ENCODE results near the gene TENT4B. TPM values are rescaled to one million over a fixed set of nuclear protein-coding genes. Genes with fewer than 3 reads are reported as not detected.
"Not testable (repeated sequence)": the region's sequence is repeated elsewhere in the genome, so short reads cannot be mapped to it uniquely, and the experiment has no call there.

The TENT4B gene
- total RNA-seq, 2 donors from 2014 or later, result 5.5 to 7.1 TPM

DNA sequence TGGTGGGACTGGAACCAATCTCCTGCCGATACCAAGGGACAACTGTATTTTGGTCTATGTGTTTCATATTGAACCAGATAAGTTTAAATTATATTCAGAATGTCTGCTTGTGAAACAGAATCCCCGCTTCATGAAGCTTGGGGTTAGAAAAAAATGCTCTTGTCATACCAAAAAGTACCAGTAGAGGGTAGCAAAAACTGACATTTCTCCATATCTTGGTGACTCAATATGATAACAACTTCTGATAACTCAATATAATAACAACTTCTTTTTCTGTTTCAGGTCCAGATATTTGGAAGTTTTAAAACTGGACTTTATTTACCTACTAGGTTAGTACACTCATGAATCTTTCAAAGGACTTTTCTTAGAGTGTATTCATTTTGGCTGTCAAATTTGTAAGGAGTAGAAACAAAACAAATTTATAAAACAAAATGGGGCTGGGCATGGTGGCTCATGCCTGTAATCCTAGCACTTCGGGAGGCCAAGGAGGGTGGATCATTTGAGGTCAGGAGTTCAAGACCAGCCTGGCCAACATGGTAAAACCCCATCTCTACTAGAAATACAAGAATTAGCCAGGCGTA lies 60.9 kb downstream of the TENT4B start:
- no peak for ATAC-seq
- intact Hi-C loops (cut with DNase I), result loop anchor here in 1 of 2 donors (10.0 kb wide), 1 partner anchor 451 kb away; no protein-coding TSS in a partner anchor

DNA sequence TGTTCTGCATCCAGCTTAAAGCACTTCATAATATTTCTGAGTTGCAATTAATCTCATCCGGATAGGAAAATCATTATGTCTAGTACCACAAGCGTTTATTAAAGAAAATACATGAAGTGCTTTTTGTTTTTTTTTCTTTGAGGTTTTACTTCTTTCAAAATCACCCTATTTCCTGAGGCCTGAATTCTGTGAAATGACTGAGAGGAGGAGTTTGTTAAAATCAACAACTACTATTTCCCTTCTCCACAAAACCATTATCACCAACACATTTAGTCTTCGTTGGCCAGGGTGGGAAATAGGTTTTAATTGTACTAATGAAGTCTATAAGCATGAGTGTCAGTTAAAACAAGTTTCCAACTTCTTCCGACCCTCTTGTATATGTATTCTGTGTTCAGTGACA lies 62.6 kb downstream of the TENT4B start:
- intact Hi-C loops (cut with DNase I), result loop anchor here in 1 of 2 donors (10.0 kb wide), 1 partner anchor 449 kb away; no protein-coding TSS in a partner anchor
- DNase-seq (no peak), ATAC-seq (no peak)

More for the DNA sequence above, 60.9 kb downstream of the TENT4B start:
- no peak for DNase-seq

DNA sequence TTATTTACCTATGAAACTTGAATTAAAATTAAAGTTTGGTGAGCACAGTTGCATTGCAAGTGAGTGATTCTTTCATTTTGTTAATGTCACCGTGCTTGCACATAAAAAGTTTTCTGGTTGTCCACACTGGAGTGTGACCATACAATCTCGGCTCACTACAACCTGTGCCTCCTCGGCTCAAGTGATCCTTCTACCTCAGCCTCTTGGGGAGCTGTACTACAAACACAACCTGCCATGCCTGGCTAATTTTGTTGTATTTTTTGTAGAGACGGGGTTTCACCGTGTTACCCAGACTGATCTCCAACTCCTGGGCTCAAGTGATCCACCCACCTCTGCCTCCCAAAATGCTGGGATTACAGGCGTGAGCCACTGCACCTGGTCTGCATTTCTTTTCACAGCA lies 63.1 kb downstream of the TENT4B start:
- ATAC-seq (no peak), DNase-seq (no peak)
- intact Hi-C loops (cut with DNase I), result loop anchor here in 1 of 2 donors (10.0 kb wide), 1 partner anchor 449 kb away; no protein-coding TSS in a partner anchor

DNA sequence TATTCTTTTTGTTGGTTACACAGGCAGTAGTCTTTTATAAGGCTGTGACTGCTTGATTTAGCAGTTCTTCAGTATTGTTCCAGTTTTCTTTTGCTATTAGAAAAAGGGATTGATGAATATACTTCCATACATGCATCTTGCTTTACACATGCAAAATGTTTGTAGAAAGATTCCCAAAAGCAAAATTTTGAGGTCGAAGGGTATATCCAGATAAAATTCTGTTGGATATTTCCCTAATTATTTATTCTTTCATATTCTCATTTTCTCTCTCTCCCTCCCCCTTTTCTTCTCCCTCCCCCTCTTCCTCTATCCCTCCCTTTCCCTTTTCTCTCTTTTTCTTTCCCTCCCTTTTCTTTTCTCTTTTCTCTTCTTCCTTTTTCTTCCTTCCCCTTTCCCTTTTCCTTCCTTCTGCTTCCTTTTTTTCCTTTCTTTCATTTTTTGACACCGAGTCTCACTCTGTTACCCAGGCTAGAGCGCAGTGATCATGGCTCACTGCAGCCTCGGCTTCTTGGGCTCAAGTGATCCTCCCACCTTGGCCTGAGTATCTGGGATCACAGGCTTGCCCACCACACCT lies 66.4 kb downstream of the TENT4B start:
- ATAC-seq (no peak), DNase-seq (no peak)
- intact Hi-C loops (cut with DNase I), result loop anchor here in 1 of 2 donors (10.0 kb wide), 1 partner anchor 445 kb away; no protein-coding TSS in a partner anchor

DNA sequence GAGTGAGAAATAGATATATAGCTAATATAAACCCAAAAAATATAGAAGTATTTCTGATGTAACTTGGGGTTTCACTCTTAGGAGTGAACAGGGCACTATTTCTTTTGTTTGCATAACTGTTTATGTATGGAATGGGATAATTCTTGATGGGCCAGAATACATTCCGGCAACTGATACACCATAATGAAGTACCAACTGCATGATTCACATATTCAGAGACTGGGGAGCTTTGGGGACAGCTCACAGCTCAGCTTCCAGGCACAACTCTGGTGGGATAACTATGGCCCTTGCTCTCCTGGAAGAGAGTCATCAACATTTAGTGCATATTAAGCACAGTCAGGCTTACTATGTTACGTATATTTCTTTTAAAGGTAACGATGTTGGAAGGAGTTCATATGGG lies 71.2 kb downstream of the TENT4B start:
- intact Hi-C loops (cut with DNase I), result loop anchor here in 1 of 2 donors (10.0 kb wide), 1 partner anchor 131 kb away; no protein-coding TSS in a partner anchor
- ATAC-seq (no peak), DNase-seq (no peak)

DNA sequence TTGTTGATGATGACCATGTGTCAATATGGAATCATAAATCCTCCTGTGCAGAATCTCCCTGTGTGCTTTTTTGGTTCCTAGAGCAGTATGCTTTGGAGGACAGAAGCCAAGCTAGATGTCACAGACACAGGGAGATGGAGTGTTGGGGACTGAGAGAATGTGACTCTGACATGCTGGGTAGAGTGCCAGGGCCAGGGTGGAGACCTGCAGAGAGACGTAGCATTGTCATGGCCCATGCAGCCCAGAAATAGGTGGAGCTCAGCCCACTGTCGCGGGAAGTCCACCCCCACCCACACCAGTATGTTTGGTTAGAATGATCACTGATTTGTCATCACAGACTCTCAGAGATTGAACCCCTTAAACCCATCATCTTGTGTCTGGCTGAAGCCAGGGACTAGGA lies 74.0 kb downstream of the TENT4B start:
- intact Hi-C loops (cut with DNase I), result loop anchor here in 1 of 2 donors (10.0 kb wide), 1 partner anchor 128 kb away; no protein-coding TSS in a partner anchor
- DNase-seq (no peak), ATAC-seq (peak in 1 of 2 donors; percentile 16)

DNA sequence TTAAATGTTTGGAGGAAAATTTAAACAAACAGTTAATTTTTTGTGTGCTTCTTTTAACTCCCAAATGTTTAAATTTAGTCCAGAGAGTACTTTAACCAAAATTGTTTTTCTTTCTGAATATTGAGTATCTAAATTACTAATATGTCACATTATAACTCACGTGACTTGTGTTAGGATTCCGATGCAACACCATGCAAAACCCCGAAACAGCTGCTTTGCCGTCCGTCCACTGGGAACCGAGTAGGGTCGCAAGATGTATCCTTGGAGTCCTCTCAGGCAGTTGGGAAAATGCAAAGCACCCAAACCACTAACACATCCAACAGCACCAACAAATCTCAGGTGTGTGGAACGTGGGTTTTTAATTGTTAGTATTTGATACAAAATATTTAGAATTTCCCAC lies 74.6 kb downstream of the TENT4B start:
- no peak for DNase-seq
- no peak for ATAC-seq
- intact Hi-C loops (cut with DNase I), result loop anchor here in 1 of 2 donors (10.0 kb wide), 1 partner anchor 127 kb away; no protein-coding TSS in a partner anchor

DNA sequence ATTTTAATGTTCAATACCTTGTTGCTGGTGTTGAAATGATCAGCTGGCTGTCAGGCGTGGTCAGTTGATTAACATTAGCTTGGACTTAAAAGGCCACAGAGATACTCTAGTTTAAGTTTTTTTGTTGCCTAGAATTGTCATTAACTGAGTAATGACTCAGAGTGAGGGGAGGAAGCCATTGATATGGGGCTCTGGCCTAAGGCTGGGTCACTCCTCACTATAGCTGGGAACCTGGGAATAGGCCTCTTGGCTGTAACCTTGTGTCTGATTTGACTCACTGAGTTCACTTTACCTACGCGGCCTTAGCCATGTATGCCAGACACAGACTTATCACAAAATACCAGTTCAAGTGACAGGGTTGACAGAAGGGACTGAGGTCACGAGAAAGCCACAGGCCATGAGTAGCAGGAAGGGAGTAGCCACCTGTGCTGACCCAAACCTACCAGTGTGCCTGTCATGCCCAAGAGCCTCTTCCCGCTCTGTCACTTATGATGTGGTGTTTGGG lies 75.3 kb downstream of the TENT4B start:
- DNase-seq (no peak), ATAC-seq (no peak)
- intact Hi-C loops (cut with DNase I), result loop anchor here in 1 of 2 donors (10.0 kb wide), 1 partner anchor 126 kb away; no protein-coding TSS in a partner anchor

DNA sequence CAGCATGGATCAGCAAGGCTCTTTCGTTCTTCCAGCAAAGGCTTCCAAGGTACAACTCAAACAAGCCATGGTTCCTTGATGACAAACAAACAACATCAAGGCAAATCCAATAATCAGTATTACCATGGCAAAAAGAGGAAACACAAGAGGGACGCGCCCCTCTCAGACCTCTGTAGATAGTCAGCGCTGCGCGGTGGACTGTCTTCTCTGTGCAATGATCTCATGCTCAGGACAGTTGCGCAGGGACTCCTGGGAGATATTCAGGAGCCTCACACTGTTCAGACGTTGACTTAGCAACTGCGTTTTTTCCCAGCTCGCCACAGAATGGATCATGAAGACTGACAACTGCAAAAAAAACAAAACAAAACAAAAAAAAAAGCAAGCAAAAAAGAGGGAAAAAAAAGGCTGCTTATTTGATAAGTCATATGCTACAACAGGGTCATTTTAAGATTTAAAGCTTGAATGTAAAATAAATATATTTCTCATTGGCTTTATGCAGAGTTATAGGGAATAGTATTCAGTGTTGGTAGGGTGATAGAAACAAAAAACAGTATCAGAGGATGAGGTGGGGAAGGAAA lies 76.1 kb downstream of the TENT4B start:
- intact Hi-C loops (cut with DNase I), result loop anchor here in 1 of 2 donors (10.0 kb wide), 1 partner anchor 126 kb away; no protein-coding TSS in a partner anchor
- DNase-seq (no peak), ATAC-seq (no peak)

DNA sequence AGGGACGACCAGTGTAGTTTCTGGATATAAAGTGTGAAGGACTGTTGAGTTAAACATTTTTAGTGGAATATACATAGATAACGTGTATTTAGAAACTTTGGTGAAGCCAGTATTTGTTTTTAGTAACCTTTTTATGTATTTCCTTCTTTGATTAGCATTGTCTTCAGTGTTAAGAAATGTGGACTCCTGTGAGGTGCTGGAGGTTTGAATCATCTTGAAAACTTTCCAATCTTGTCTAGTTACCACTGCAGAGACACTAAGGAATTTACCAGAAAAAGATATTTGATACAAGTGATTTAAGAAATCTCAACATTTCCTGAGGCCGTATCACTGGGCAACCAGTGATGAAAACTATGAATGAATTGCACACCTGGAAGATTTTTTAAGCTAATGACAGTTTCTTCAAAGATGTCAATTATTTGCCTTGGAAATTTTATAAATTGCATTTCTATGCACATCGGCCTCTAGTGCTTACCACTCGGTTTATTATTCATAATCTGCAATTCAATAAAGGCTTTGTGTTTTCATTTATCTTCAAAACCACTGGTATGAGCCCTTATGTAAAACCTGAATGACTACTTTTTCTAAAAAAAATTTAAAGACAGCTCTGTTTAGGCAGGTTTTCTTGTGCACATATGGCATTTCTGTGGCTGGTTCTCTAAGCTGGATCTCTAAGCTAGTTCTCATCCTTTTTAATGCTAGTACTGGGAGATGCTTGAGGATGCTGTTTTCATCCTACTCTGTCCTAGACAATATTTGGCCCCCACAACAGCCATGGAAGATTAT lies 81.9 kb downstream of the TENT4B start:
- peak in 1 of 2 donors; percentile 50 for ATAC-seq
- intact Hi-C loops (cut with DNase I), result no loop called here
- DNase-seq, result no peak

DNA sequence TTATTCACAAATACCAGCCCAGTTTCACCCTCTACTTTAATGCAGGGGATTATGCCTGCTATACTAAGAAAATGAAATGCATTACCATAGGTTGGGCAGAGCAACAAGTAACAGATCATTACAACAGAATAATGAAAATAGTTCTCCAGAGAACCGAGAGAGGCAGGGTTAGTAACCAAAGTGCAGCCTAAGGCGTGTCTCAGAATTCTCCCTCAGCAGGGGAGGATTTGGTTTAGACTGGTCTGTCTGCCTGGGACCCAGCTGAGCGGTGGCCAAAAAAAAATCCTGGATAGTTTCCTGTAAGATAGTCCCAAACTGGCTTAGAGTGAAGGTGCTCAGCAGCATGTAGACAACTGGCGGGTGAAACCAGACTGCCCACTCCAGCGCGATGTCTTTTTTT lies 82.5 kb downstream of the TENT4B start:
- ATAC-seq (peak in 1 of 2 donors; percentile 77), DNase-seq (no peak)
- intact Hi-C loops (cut with DNase I), result no loop called here

DNA sequence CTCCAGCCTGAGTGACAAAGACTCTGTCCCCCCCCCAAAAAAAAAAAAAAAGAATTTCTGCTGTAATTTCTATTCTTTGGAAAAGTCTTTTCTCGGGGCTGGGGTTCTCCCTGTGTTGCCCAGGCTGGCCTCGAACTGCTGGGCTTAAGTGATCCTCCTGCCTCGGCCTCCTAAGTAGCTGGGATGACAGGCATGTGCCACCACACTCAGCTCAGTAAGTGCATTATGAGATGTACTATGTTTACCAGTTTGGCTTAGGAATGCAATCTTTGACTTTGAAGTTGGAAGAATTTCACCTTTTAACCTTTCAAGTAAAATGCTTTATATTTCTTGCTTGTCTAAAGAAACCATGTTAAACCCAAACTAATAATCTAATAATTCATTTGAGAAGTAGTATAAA lies 85.2 kb downstream of the TENT4B start:
- DNase-seq, result no peak
- no peak for ATAC-seq
- intact Hi-C loops (cut with DNase I), result no loop called here

DNA sequence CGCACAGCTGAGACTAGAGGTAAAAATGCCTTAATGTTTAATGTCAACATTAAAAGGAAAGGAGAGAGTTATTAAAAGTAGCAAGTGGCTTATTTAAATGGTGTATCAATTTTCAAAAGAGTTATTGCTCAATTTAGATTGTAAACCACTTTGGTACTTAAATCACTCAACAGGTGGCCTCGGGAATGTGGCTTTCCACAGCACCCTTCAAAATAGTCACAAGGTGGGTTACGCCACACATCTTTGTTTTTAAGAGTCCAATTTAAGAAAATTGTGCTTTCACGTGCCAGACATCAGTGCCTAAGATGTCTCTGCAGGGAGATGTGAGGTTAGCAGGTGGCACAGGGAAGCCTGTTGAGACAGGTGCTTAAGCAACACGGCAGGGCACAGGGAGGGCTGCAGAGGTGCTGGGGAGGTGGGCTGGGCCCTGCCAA lies 85.8 kb downstream of the TENT4B start:
- intact Hi-C loops (cut with DNase I), result no loop called here
- DNase-seq (no peak), ATAC-seq (no peak)

DNA sequence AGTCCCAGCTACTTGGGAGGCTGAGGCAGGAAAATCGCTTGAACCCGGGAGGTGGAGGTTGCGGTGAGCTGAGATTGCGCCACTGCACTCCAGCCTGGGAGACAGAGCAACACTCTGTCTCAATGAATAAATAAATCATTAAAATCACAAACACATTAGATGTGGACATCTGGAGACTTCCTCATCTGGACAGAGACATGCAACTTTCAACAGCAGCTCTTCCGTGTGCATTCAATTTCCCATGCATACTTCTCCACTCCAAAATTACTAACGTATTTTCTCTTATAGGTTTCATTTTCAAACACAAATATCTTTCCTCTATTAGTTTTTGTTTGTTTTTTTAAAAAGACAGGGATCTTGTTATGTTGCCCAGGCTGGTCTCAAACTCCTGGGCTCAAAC lies 89.9 kb downstream of the TENT4B start:
- ATAC-seq; DNase-seq; intact Hi-C loops (cut with DNase I): not testable (repeated sequence)

DNA sequence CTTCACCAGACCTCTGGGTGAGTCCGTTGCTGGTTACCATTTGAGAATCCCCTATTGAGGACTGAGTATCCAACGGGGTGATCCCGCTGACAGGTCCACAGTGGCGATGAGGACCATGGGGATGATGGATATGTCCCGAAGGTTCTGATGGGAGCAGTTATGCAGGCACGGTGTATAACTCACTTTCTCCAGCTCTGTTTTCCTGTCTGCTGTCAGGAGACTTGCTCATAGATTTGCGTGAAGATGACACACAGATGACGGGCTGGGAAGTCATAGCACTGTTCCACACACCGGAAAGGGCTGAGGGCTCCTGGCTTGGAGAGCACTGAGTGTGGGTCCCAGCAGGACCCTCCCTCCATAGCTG lies 91.0 kb downstream of the TENT4B start:
- no peak for ATAC-seq
- intact Hi-C loops (cut with DNase I), result no loop called here

DNA sequence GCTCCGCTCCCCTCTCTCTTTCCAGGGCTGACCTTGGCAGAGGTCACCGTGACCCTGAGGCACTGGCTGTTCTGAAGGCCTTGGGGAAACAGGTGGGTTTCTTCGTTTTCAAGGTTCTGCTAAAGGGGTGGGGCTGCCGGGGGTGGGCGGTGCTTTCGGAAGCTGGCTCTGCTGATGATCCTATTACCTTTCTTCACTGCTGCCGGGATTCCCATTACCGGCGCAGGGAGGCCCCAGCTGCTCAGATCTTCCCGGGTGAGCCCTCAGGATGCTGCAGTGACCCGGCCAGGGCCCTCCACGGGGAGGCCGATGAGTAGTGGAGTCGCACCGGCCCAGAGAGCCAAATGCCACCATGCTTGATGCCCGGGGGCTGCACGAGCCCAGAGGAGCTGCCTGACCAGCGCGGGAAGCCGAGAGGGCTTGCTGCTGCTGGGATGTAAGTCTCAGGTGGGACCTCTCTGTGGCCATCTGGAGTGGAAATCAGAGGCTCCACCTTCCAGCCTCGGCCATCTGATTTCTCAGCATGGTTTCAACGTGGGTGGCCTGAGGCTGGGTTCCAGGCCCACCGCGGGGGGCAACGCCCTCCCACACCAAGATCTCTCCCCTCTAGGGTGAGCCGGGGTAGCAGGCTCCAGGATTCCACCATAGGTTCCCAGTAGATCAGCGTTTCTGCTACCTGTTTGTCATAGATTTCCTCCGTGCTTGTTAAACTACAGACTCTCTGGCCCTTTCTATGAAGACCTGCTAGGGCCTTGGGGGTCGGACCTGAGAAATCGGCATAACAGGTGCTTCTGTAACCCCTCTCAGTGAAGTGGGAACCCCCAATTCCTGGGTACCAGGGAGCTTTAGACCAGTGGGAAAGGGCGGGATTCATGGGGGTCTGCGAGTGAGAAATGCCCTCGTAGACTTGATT lies 91.7 kb downstream of the TENT4B start:
- DNase-seq, result no peak
- ATAC-seq, result peak in 1 of 2 donors; percentile 9
- intact Hi-C loops (cut with DNase I), result no loop called here

More for the DNA sequence above, 91.0 kb downstream of the TENT4B start:
- DNase-seq, result no peak

DNA sequence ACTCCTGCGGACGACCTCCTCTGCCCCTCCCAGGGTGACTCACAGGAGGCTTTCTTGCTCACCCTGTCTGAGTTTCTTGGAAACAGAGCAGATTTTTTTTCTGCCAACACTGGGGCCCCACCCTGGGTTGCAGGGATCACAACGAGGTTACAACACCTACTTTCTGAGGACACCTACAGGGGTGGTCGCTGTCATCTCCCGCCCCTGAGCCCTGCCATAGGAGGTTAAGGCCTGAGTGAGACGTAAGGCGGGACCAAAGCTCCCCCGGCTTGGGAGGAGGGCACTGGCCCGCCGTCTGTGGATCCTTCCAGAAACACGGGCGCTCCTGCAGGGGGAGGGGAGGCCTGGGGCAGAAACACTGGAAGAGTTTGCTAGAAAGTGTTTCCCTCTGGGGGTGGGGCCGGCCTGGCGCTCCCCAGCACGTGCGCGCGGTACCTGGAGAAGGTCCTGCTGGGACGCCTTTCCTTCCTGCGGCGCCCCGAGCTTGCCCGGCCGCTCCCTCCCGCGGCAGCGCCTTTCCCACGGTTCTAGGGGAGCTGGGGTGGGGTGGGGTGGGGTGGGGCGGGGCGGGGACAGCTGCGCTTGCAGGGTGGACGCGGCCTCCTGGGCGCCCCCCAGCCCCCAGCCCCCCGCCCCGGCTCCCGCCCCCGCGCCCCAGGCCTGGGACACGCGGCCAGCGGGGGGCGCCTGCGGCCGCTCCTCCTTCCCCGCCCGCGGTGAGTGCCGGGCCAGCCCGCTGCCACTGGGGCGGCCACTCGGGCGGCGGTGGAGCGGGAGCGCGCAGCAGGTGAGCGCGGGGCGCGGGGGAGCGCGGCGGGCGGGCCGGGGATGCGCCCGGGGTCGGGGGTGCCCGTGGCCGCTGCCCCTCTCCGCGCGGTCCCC lies 92.6 kb downstream of the TENT4B start:
- peak; percentile 87 to 91 for ATAC-seq
- DNase-seq, result peak; percentile 60
- intact Hi-C loops (cut with DNase I), result no loop called here

All from left cardiac atrium (tissue), 4 donors.